ENCODE measurements around the gene OR6B2. TPM values are rescaled to one million over a fixed set of nuclear protein-coding genes. Genes with fewer than 3 reads are reported as not detected.

OR6B2 gene
- total and polyA plus RNA-seq, 2 of the 4 experiments (the other 2 are of a cell fraction), result not detected

DNA sequence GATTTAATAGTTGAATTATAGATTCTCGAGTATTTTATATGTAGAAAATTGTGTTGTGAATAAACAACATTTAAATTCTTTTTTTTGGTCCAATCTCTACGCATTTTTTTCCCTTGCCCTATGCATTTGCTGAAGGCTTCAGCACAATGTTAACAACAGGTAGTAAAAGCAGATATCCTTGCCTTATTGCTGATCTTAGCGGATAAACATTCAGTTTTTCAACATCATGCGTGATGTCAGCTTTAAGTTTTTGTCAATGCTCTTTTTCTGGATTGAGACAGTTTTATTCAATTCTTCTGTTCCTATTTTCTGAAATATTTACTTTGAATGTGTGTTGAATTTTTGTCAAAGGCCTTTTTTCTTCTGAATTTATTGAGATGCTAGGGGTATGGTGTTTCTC is 34.7 kb upstream of the OR6B2 start:
- CTCF ChIA-PET, result no interaction called here
- intact Hi-C loops (cut with micrococcal nuclease), result loop anchor here (5.0 kb wide), 1 partner anchor 372 kb away; the partner anchor contains the start of gene GPC1
- in situ Hi-C loops (cut with MboI; ENCODE audit: low sequenced_read_pairs), result loop anchor here (5.0 kb wide), 1 partner anchor 77 kb away; the partner anchor contains the start of gene OTOS

More for the DNA sequence above, 34.7 kb upstream of the OR6B2 start:
- H3K4ac ChIP-seq (ENCODE audit: low read depth, low read length), result no peak overlapping the region
- H2BK15ac ChIP-seq (ENCODE audit: low read depth, low read length), result no peak overlapping the region
- no peaks in the 10 kb centered on the region for H3K79me1 ChIP-seq (ENCODE audit: low read depth in 1 of 2, low read length in 2 of 2)
- H3K27me3 ChIP-seq (ENCODE audit: control insufficient read depth, insufficient read depth, low read length), result no peaks in the 10 kb centered on the region; the same call in 1 of the 2 replicates
- no peak overlapping the region for H3K23ac ChIP-seq (ENCODE audit: low read depth, low read length)
- WGBS, 2 experiments (ENCODE audit: extremely low coverage in 2 of 2, insufficient read length in 1 of 2), result no CpG with 5 or more reads among the region's 4 CpGs
- no TSS peak for BruUV-seq (replicated peaks)
- H3K4me1 ChIP-seq (ENCODE audit: control insufficient read depth, insufficient read depth, low read length), result no peaks in the 10 kb centered on the region
- no peak overlapping the region for H4K5ac ChIP-seq (ENCODE audit: low read depth, low read length)
- H2BK20ac ChIP-seq (ENCODE audit: low read depth, low read length), result no peak overlapping the region
- ATAC-seq (ENCODE audit: low read depth) (no peak), DNase-seq (no peak)
- no peak overlapping the region for H2BK5ac ChIP-seq (ENCODE audit: low read depth, low read length, poor library complexity, severe bottlenecking)
- dilution Hi-C loops (cut with HindIII; ENCODE audit: low sequenced_read_pairs, unreplicated experiment), result no loop called here
- no peak overlapping the region for H3K4me2 ChIP-seq (ENCODE audit: low read depth, low read length)
- POLR2A ChIA-PET (ENCODE audit: unreplicated experiment), result no interaction called here
- H3K9me1 ChIP-seq (ENCODE audit: insufficient read depth, low read length), result no peaks in the 10 kb centered on the region
- H3K9me3 ChIP-seq (ENCODE audit: control insufficient read depth, insufficient read depth, low read length), result no peaks in the 10 kb centered on the region
- no peaks in the 10 kb centered on the region for H4K20me1 ChIP-seq (ENCODE audit: insufficient read depth, low read length)
- H3K36me3 ChIP-seq (ENCODE audit: control insufficient read depth, insufficient read depth, low read length), result no peaks in the 10 kb centered on the region
- no peak overlapping the region for H3K18ac ChIP-seq (ENCODE audit: low read depth, low read length)
- H3K4me3 ChIP-seq (ENCODE audit: insufficient read depth, low read depth, low read length), result no peak overlapping the region
- no peak overlapping the region for H4K8ac ChIP-seq (ENCODE audit: low read depth in 2 of 2, low read length in 2 of 2)
- H3K56ac ChIP-seq (ENCODE audit: extremely low read depth, insufficient read depth, low read length), result no peak overlapping the region
- H3K14ac ChIP-seq (replicated peaks; ENCODE audit: low read depth, low read length), result no peak overlapping the region
- H3K9ac ChIP-seq (ENCODE audit: low read depth, low read length), result no peak overlapping the region
- TF ChIP-seq BHLHE40 (IDR thresholded peaks at IDR 0.05; ENCODE audit: low read depth, low read length), result no peak
- TF ChIP-seq, protein P1, sequence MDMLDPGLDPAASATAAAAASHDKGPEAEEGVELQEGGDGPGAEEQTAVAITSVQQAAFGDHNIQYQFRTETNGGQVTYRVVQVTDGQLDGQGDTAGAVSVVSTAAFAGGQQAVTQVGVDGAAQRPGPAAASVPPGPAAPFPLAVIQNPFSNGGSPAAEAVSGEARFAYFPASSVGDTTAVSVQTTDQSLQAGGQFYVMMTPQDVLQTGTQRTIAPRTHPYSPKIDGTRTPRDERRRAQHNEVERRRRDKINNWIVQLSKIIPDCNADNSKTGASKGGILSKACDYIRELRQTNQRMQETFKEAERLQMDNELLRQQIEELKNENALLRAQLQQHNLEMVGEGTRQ (IDR thresholded peaks at IDR 0.05; ENCODE audit: low read depth, low read length), result no peak
- TF ChIP-seq CEBPB (IDR thresholded peaks at IDR 0.05; ENCODE audit: low read depth, low read length), result no peak
- TF ChIP-seq MXI1 (IDR thresholded peaks at IDR 0.05; ENCODE audit: borderline replicate concordance, low read depth, low read length), result no peak
- no peak for TF ChIP-seq RFX5 (IDR thresholded peaks at IDR 0.05; ENCODE audit: low read depth, low read length)
- TF ChIP-seq, protein P2, sequence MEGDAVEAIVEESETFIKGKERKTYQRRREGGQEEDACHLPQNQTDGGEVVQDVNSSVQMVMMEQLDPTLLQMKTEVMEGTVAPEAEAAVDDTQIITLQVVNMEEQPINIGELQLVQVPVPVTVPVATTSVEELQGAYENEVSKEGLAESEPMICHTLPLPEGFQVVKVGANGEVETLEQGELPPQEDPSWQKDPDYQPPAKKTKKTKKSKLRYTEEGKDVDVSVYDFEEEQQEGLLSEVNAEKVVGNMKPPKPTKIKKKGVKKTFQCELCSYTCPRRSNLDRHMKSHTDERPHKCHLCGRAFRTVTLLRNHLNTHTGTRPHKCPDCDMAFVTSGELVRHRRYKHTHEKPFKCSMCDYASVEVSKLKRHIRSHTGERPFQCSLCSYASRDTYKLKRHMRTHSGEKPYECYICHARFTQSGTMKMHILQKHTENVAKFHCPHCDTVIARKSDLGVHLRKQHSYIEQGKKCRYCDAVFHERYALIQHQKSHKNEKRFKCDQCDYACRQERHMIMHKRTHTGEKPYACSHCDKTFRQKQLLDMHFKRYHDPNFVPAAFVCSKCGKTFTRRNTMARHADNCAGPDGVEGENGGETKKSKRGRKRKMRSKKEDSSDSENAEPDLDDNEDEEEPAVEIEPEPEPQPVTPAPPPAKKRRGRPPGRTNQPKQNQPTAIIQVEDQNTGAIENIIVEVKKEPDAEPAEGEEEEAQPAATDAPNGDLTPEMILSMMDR (conservative IDR thresholded peaks at IDR 0.05; ENCODE audit: low read depth, low read length), result no peak
- no peak for TF ChIP-seq RCOR1 (IDR thresholded peaks at IDR 0.05; ENCODE audit: insufficient replicate concordance, low read length)
- no peak for TF ChIP-seq FOS (IDR thresholded peaks at IDR 0.05; ENCODE audit: low read depth, low read length)
- TF ChIP-seq CHD1 (IDR thresholded peaks at IDR 0.05; ENCODE audit: low read depth, low read length), result no peak
- no peak for TF ChIP-seq POLR2A (IDR thresholded peaks at IDR 0.05; ENCODE audit: low read depth, low read length)
- TF ChIP-seq SMC3 (IDR thresholded peaks at IDR 0.05; ENCODE audit: low read depth, low read length), result no peak
- TF ChIP-seq, protein P3, sequence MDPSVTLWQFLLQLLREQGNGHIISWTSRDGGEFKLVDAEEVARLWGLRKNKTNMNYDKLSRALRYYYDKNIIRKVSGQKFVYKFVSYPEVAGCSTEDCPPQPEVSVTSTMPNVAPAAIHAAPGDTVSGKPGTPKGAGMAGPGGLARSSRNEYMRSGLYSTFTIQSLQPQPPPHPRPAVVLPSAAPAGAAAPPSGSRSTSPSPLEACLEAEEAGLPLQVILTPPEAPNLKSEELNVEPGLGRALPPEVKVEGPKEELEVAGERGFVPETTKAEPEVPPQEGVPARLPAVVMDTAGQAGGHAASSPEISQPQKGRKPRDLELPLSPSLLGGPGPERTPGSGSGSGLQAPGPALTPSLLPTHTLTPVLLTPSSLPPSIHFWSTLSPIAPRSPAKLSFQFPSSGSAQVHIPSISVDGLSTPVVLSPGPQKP (IDR thresholded peaks at IDR 0.05; ENCODE audit: borderline replicate concordance, low read depth, low read length), result no peak
- TF ChIP-seq RAD21 (IDR thresholded peaks at IDR 0.05; ENCODE audit: low read length), result no peak
- H2AFZ ChIP-seq (replicated peaks; ENCODE audit: low read length, poor library complexity), result no peak overlapping the region
- H2AK5ac ChIP-seq (ENCODE audit: low read depth, low read length), result no peak overlapping the region
- H3K27ac ChIP-seq (ENCODE audit: insufficient read depth, low read length), result no peak overlapping the region
- H4K91ac ChIP-seq (ENCODE audit: insufficient read depth, low read depth, low read length), result no peak overlapping the region
- H2BK120ac ChIP-seq (ENCODE audit: low read depth, low read length), result no peak overlapping the region
- no peak overlapping the region for H2AK9ac ChIP-seq (replicated peaks; ENCODE audit: low read depth, low read length, poor library complexity)
